Raji (cell line): ENCODE data around the gene CLDN7.
A peak's percentile ranks its signal among the peaks of the same experiment; 100 is the strongest.

Source experiments
- POLR2A ChIP-seq: IDR thresholded peaks from 2 replicates; pipeline ENCODE4 v1.6.1; 2011; ENCODE audit warnings: low read depth, low read length, control low read depth; ENCODE audit not compliant: insufficient read depth

The CLDN7 gene

DNA sequence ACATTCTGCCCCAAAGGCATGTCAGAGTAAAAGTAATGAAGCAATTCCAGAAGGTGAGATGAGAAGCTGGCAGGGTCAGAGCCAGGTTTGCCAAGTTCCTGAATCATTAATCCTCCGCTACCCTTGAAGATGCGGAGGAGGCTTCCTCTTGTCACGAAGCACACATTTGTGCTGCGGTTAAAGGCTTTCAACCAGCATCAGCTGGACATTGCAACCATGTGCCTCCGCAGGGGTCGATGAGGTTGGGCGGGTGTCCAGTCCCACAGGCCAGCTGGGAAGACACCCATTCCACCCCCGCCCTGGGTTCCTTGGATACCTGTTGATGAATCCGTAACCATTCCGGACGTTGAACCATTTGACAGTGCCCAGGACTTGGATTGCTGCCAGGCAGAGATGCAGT, 30.9 kb upstream of the CLDN7 start:
- no peak for TF ChIP-seq POLR2A

DNA sequence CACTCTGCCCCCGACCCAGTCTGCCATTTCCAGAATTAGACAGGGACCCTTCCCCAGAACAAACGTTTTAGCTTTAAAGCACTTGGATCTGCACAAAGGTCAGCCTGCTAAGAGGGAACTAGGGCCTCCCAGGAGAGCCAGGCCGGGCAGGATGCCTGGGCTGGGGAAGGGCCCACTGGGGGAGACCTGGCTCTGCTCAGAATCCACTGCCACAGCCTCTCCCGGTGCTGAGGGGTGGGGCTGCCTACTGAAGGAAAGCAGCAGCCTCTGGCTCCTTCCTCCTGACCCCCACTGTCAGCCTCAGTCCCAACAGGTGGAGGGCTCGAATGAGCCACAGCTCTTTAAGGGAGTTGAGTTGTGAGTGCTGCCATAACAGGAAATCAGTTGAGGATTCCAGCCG, 30.5 kb upstream of the CLDN7 start:
- no peak for TF ChIP-seq POLR2A

DNA sequence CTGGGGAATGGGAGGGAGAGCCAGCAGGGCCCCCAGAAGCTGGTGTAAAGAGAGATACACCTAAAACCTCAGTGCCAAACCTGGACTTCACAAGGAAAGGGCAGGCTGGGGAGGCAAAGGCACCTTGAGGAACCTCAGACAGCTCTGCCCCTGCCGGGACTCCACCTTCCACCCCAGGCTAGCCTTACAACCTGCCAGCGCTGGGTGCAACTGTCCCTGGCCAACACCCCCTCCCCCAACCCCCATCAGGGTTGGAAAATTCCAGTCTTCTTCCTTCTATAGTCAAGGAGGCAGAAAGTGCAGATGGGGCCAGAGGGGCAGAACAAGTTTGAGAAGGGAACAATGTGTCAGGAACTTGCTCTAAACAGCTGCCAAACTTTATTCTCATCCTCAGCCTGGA, 29.9 kb upstream of the CLDN7 start:
- TF ChIP-seq POLR2A: no peak

DNA sequence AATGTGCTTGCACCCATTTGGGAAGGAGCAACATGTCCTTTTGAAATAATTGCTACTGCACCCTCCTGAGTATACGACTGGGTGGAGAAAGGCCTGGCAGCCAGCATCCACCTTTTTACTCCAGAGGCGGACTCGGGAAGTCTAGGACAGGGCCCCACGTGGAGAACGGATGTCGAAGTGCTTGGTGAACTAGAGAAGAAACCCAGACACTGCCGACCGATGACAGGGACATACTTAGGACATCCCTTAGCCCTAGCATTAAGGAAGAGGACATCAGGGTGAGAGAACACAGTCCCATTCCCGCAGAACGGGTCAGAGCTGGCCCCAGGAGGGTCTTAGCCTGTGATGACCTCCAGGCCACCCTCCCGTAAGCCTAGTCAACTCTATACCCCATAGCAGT, 28.4 kb upstream of the CLDN7 start:
- TF ChIP-seq POLR2A: no peak

DNA sequence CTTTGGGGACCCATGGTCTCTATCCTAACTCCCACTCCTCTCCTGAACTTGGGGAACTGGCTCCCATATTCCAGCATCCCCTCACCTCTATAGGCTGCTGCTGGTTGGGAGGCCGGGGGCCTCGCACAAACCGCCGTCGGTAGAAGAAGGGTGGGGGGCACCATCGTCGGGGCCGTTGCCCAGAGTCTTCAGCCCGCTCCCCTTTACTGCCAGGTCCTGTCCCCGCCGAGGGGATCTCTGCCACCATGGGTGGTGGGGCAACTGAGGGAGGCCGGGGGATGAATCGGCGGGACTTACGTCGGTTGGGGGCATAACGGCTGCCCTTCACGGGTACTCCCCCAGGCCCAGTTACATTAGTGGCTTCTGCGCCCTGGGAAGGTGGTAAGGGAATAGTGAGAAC, 27.9 kb upstream of the CLDN7 start:
- no peak for TF ChIP-seq POLR2A

DNA sequence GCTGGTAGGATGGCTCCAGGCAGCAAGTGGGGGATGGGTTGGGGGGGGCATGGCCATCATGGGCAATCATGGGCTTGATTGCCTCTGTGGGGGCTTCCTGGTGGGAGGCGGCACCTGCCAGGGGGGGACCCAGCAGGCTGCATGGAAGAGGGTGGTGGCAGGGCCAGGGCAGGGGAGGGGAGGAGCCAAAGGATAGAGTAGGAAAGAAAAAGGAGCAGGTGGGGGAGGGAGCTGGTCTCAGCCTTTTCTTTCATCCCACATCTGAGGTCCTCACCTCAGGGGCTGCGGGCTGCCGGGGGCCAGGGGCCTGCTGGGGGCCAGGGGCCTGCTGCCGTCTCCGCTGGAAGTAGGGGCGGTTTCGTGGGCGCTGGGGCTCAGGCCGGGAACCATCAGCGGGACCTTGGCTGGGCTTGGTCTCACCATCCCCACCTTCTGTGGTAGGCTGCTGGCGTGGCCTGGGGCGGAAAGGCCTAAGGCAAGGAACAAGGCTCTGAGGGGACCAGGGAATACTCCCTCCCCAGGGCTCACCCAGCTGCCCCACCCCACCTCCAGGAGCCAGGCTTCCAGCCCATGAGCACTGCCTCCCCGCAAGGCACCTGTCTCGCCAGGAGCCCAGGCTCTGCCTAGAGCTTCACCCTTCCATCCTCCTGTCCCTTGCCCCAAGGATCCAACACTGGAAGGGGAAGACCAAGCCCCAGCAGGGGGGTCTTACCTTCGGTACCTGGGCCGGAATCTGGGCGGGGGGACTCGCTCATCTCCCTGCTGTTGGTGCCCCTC, 27.2 kb upstream of the CLDN7 start:
- no peak for TF ChIP-seq POLR2A

GRCh38 chr17:7285679-7286078, 23.4 kb upstream of the CLDN7 start:
- no peak for TF ChIP-seq POLR2A

- no peak for TF ChIP-seq POLR2A
Observed at GRCh38 chr17:7284911-7285310, 22.6 kb upstream of the CLDN7 start.

- no peak for TF ChIP-seq POLR2A
Observed at GRCh38 chr17:7283471-7284216, 21.4 kb upstream of the CLDN7 start.

DNA sequence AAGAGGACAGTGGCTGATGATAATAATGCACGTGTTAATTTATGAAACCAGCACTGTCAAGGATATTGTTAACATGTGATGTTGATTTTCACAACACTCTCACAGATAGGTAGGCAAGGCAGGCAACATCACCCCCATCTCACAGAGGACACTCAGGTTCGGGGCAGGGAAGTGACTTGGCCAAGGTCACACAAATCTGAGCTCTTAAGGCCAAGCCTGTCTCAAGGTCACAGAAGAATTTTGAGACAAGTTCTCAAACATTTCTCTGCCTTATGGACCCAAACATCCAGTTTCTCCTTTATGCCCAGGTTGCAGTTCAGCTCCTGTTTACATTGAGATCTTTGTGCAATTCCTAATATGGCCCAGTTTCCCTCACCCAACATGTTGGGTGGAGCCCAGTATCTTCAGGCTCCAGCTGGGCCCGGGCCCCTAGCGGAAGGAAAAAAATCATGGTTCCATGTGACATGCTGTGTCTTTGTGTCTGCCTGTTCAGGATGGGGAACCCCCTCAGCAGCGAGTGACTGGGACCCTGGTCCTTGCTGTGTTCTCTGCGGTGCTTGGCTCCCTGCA, 20.6 kb upstream of the CLDN7 start:
- no peak for TF ChIP-seq POLR2A

DNA sequence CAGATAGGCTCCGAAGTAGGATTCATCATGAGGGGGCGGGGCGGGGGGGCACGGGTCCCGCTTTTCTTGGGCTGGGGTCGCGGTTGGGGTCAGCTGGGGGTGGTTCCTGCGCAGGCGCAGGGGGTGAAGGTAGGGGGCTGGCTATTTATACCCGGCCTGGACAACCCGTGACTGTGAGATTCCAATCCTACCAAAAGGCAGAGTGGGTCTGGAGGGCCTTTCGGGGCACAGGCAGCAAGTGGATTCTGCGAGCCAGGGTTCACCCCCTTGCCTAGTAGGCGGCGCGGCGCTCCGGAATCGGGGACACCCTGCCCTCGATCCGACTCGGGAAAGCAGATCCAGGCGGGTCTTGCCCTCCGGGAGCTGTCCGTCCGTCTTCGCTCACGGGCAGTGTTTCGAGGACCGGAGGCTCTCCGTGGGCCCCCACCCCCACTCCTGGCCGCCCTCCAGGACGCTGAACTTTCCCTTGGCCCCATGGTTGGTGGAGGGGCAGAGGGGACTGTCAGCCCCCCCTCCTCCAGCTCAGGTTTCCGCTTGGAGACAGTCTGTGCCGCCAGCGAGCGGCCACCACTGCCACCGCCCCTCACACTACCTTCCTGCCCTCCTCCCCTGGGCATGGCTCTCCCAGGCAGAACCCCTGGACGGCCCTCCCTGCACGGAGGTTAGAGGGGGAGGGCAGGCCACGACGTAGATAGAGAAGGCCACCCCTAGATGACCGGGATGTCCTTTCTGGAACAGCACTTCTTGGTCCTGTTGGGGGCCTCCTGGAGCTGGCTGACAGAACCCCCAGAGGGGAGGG, 19.9 kb upstream of the CLDN7 start:
- TF ChIP-seq POLR2A: no peak

DNA sequence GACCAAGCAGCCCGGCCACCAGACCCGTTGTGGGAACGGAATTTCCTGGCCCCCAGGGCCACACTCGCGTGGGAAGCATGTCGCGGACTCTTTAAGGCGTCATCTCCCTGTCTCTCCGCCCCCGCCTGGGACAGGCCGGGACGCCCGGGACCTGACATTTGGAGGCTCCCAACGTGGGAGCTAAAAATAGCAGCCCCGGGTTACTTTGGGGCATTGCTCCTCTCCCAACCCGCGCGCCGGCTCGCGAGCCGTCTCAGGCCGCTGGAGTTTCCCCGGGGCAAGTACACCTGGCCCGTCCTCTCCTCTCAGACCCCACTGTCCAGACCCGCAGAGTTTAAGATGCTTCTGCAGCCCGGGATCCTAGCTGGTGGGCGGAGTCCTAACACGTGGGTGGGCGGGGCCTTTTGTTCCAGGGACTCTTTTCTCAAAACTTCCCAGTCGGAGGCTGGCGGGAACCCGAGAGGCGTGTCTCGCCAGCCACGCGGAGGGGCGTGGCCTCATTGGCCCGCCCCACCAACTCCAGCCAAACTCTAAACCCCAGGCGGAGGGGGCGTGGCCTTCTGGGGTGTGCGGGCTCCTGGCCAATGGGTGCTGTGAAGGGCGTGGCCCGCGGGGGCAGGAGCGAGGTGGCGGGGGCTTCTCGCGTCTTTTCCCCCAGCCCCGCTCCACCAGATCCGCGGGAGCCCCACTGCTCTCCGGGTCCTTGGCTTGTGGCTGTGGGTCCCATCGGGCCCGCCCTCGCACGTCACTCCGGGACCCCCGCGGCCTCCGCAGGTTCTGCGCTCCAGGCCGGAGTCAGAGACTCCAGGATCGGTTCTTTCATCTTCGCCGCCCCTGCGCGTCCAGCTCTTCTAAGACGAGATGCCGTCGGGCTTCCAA, 19.0 kb upstream of the CLDN7 start, which contains the start of gene SLC2A4:
Gene SLC2A4, plus strand, starts transcription at position 645 of the 879 bp plus-strand sequence. Its CDS starts 217 bp downstream, at position 862.
- TF ChIP-seq POLR2A: no peak

DNA sequence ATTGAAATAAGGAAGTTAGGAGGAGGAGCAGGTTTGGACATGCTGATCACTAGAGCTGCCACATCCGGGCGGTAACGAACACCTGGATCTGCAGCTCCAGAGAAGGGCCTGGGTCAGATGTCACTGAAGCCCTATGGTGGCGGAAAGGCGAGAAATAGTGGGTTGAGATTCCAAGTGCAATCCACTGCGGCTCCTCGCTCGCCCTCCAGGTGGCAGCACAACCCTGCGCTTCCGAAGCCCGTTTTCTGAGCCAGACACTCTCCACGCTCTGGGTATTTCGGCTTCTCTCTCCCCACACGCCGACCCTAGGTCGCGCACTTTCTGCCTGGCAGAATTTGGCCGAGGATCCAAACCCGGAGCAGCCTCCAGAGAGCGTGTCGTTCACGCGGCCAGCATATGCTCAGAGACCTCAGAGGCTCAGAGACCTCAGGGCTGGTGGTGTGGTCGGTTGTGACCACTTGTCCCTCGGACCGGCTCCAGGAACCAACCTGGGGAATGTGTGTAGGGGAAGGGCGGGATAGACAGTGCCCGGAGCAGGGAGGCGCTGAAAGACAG, 18.3 kb upstream of the CLDN7 start:
- peak; percentile 35; the same call in 1 of the 2 replicates for TF ChIP-seq POLR2A

GRCh38 chr17:7279448-7279847, 17.2 kb upstream of the CLDN7 start:
- TF ChIP-seq POLR2A: no peak
